Raji (cell line): ENCODE results near the gene MALRD1.

Experiments used
- POLR2A ChIP-seq: IDR thresholded peaks from 2 replicates; pipeline ENCODE4 v1.6.1; 2011; ENCODE audit warnings: low read depth, low read length, control low read depth; ENCODE audit not compliant: insufficient read depth

MALRD1 gene

DNA sequence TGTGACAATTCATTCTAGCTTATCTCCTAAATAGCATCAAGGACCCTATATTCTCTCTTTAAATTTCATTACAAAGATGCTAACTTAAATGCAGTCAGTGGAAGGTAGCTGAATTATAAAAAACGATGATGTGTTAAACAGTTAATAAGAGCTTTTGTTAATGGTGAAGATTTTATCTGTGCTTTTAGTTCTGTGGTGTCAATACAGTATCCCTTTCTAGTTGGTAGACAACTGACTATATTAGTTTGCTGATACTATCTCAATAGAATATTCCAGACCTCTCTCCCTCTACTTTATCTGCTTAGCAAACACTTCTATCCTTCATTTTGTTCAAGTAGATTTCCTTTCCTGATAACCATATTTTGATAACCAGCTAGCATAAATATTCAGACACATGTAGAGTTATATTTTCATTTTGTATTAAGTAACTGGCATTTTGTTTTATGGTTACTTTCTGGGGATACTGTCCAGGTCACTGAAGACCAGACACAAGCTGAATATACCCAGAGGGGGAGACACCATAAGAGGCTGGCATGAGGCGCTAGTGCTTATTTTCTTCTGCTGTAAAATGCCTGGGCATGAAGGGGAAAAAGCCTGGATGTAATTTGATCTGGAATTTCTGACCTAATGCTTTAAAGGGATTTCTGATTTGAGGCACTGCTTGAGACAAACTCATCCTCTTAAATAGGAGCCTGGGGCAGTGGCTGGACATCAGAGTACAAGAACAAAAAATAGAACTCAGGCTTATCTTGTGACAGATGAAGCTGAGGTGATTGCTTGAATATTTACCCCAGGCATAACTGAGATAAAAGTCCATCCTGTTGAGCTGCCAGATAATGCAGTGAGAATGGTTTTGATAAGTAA is 197.5 kb downstream of the MALRD1 start:
- no peak for TF ChIP-seq POLR2A

DNA sequence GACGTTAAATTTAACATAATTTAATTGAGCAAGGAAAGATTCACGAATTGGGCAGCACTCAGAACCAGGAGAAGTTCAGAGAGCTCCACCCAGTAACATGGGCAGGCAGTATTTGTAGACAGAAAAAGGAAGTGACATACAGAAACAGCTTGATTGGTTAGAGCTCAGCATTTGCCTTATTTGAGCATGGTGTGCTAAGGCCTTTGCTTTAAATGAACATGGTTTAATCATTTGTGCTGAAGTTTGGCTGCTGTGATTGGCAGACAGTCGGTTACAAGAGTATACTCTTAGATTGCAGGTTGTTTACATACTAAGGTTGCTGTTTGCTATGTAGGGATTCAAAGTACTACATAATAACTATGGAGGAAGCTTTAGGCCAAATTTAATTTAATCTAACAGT is 199.2 kb downstream of the MALRD1 start:
- TF ChIP-seq POLR2A, result no peak

DNA sequence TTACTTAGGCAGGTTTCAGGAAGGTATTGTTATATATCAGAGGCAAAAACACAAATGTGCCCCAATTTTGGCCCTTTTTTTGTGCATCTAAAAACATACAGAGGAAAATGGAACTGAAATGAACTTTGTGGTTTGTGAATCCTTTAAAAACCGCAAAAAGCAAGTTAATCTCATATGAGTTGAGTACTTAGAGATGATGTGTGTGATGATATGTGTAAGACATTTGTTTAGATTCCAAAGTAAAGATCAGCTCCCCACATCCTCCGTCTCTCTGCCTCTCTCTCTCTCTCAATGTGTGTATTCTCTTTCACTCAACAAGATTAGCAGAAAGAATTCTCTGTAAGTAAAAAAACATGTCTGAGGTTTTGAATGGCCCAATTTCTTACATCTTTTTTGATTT is 201.9 kb downstream of the MALRD1 start:
- TF ChIP-seq POLR2A, result no peak

DNA sequence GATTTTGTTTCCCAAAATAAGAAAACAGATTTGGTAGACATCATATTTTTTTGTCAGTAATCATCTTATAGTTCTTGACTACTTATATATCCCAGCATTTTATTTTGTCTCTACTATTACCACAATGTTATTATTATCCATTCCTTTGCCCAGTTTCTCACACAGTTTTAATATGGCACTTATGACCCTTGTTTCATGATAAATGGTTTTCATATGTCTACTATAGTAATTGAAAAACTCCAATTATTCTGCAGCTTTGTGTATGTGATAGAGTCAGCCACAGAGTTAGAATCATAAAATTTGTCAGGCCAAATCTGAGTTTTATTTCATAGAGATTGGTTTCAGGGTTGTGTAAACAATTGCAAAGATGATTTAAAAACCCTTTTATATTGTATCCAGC is 203.9 kb downstream of the MALRD1 start:
- no peak for TF ChIP-seq POLR2A

DNA sequence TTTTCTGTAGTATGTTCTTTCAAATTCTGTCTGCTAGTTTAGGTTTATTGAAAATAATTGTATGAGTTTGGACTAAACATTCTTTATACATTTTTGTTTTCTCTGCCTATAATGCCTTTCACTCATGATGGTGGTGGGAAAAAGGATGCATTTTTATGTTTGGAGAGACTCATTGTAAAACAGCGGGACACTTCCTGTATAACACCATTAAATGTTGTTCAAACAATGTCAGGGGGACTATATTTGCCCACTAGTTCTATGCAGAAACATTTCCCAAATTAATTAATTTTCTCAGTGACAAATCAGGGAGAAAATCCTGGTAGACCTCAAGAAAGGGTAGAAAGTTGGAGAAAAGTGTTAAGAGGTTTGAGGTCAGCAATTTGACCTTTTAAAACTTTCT is 207.7 kb downstream of the MALRD1 start:
- TF ChIP-seq POLR2A, result no peak

DNA sequence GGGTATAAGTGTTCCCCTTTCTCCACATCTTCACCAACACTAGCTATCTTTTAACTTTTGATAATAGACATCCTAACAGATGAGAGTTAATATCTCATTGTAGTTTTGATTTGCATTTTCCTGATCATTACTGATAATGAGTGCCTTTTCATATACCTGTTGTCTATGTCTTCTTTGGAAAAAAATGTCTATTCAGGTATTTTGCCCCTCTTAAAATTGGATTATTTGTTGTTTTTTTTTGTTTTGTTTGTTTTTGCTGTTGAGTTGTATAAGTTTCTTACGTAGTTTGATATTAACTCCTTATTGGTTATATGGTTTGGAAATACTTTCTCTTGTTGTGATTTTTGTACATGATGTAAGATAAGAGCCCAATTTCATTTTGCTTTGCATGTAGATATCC is 214.7 kb downstream of the MALRD1 start:
- no peak for TF ChIP-seq POLR2A

DNA sequence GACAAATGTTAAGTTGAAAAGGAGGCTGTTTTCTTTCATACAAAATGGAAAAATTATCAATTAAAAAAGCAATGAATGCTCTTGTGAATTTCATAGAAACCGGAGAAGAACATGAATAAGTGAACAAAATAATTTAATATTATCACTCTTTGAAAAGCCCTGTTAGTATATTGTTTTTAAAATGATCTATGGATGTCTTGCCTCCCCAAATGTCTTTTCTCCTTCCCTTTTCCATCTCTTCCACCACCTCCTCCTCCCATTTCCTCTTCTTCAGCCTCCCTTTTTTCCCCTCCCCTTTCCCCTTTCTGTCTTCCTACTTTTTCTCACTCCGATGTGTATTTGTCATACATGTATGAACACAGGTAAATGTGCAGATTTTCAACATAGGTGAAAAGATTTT is 234.7 kb downstream of the MALRD1 start:
- TF ChIP-seq POLR2A, result no peak

DNA sequence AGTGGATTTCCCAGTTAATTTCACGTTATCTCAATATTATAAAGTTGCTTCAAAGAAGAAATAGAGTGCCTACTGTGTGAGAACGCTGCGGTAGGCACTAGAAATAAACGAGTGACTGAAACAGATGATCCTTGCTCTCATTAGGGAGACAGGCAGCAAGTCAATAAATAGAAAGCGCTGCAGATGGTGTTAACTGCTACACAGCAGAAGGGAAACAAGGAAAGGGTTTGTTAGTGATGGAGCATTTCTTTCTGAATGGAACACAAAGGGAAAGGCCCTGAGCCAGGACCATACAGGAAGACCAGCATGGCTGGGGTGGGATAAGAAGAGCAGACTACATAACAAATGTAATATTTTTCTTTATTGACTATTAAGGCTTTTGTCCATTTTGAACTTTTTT is 235.2 kb downstream of the MALRD1 start:
- TF ChIP-seq POLR2A, result no peak

DNA sequence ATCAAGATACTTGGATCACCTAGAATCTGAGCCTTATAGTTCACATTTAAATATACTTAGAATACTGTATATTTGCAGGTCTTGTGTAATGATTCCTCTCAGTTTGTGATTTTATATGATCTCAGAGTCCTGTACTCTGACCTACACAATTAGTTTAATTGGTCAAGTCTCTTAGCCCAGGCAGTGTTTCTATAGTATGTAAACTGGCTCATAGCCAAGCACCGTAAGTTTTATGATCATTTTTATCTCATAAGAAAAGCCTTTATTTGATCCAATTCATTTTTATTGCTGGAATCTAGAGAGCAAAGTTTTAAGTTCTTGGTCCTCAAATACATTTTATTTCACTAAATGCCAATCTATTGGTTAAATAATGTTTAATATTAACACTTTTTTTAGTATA is 242.2 kb downstream of the MALRD1 start:
- no peak for TF ChIP-seq POLR2A

DNA sequence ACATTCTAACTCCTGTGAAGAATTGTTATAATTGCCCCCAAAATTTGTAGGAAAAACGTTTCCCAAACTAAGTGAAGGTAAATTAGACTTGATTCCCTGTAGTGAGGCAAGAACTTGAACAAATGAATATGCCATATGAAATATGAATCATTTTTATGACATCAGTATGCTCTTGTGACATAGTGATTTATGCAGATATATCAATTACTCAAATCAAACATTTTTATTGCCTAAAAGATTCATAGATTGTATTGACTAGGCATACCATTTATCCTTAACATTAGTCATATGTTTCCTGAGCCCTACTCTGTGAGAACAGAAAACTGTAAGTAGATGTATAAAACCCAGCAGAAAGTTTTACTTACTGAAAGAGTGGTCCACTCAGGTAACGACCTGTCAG is 245.6 kb downstream of the MALRD1 start:
- no peak for TF ChIP-seq POLR2A

DNA sequence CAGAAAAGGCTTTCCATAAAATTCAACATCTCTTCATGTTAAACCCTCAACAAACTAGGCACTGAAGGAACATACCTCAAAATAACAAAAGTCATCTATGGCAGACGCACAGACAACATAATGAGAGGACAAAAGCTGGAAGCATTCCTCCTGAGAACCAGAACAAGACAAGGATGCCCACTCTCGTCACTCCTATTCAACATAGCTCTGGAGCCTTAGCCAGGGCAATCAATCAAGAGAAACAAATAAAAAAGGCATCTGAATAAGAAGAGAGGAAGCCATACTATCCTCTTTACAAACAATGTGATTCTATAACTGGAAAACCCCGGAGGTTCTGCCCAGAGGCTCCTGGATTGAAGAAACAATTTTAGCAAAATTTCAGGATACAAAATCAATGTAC is 251.0 kb downstream of the MALRD1 start:
- TF ChIP-seq POLR2A, result no peak

DNA sequence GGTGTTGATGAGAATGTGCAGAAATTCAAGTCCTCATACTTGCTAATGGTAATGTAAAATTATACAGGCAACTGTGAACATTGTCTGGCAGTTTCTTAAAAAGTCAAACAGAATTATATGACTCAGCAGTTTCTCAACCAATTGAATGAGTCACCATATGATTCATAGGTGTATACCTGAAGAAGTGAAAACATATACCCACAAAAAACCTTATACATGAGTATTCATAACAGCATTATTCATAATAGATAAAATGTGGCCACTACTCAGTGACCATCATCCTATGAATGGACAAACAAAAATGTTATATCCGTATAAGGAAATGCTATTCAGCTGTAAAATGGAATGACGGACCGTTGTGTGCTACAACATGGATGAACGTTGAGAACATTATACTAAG is 253.5 kb downstream of the MALRD1 start:
- no peak for TF ChIP-seq POLR2A

DNA sequence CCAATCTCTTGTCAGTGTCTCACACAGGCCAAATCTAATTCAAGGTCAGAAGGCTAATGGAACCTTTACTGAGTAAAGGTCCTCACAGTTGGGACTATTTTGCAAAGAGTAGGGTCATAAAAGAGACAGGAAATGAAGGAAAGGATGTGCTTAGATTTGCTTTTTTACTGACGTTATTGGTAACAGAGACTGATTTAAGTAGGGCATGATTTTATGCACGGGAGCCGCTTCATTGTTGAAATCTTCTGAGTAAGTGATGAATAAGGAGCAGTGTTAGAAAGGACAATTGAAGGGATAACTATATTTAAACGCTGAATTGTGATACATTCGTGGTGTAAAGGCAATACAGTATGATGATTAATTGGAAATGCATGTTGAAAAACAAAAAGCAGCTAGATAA is 261.5 kb downstream of the MALRD1 start:
- TF ChIP-seq POLR2A, result no peak

DNA sequence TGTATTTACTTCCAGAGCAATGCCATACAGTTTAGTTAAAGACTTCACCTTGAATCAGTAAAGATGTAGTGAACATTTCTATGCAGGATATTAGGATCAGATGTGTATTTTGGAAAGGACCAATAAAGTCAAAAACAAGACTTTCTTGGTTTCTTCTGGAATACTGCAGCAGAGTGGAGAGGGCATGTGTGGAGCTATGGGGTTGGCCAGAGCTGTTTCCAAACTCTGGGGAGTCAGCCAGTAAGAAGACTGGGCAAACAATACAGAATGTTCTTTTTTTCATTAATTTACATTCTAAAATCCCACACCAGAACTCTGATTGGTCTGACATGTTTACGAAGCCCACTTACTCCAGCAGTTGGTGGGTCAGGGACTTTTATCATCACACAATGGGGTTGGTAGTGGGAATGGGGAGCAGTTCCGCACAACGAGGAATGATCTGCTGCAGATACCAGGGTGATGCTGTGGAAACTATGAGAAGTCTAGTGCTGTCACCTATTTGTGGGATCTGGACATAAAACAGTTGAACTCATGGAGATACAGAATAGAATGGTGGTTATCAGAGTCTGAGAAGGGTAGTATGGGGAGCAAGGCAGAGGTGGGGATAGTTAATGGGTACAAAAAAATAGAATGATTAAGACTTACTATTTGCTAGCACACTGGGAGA is 267.7 kb downstream of the MALRD1 start:
- TF ChIP-seq POLR2A, result no peak

DNA sequence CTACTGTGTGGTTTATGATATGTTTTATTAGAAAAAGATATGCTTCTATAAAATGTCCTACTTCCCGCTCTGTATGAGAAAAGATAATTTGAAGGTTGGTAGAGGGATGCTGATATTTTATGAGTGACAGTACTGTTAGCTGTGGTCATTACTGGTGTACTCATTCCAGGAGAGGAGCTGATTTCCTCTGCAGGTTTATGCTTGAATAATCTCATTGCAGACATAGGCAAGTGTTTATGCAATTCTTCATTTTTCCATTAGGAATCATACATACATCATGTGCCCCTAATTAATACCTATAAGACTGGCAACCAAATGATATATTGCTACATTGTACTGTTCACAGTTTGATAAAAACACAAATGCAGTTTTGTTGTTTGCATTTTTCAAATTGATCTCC is 269.4 kb downstream of the MALRD1 start:
- TF ChIP-seq POLR2A, result no peak

DNA sequence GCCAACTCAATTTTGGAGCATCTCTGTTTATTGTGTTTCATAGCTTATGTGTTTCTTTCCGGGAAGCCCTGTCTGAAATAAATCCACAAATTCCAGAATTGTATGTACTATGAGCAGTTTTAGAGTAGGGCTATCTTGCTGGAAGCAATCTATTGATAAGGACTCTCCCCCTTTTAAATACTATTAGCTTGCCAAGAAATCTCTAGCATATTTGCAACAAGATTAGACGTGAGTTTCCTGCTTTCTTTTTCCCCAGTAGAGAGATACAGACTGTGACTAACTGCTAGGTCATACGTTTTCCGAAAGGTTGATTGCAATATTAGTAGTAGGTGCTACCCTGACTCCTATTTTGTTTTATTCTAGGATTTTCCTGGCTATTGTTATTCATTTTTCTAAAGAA is 277.0 kb downstream of the MALRD1 start:
- TF ChIP-seq POLR2A, result no peak
